ENCODE data around the gene MYO1D. TPM values are rescaled to one million over a fixed set of nuclear protein-coding genes. Genes with fewer than 3 reads are reported as not detected.
"Not testable (repeated sequence)": the region's sequence is repeated elsewhere in the genome, so short reads cannot be mapped to it uniquely, and the experiment has no call there.

MYO1D gene
- total RNA-seq = 100 to 1,000 TPM; 394 to 421 TPM
- long read RNA-seq, full-length matches to known transcripts = 25 of 355 reads
- long read RNA-seq, partial matches to known transcripts = 300 of 355 reads
- long read RNA-seq, other reads (novel, unspliced or antisense) = 30 of 355 reads

GRCh38 chr17:32876417-32877163, at the start of gene MYO1D:
TSS of gene MYO1D (minus strand) at chr17:32877124. CDS start at chr17:32876872, 252 bp downstream.
- ATAC-seq (peak; percentile 77), DNase-seq (peak; percentile 85 to 90)
- intact Hi-C loops (cut with DNase I, micrococcal nuclease) = loop anchor here in 1 of 2 donors (10.0 kb wide), 1 partner anchor 92 kb away; no protein-coding TSS in a partner anchor

- intact Hi-C loops (cut with DNase I, micrococcal nuclease) = no loop called here
- no peak for DNase-seq
- ATAC-seq = no peak
Measured at GRCh38 chr17:32926183-32926582, 49.3 kb upstream of the MYO1D start.

GRCh38 chr17:32923905-32924304, 47.0 kb upstream of the MYO1D start:
- DNase-seq; intact Hi-C loops (cut with DNase I, micrococcal nuclease); ATAC-seq: not testable (repeated sequence)

- no peak for DNase-seq
- no peak for ATAC-seq
- intact Hi-C loops (cut with DNase I, micrococcal nuclease) = no loop called here
Measured at GRCh38 chr17:32921017-32921416, 44.1 kb upstream of the MYO1D start.

GRCh38 chr17:32920293-32920692, 43.4 kb upstream of the MYO1D start:
- no peak for DNase-seq
- intact Hi-C loops (cut with DNase I, micrococcal nuclease) = no loop called here
- ATAC-seq = no peak

GRCh38 chr17:32919876-32920275, 43.0 kb upstream of the MYO1D start:
- ATAC-seq; DNase-seq; intact Hi-C loops (cut with DNase I, micrococcal nuclease): not testable (repeated sequence)

GRCh38 chr17:32917842-32918241, 40.9 kb upstream of the MYO1D start:
- DNase-seq = no peak
- no peak for ATAC-seq
- intact Hi-C loops (cut with DNase I, micrococcal nuclease) = no loop called here

GRCh38 chr17:32917081-32917480, 40.2 kb upstream of the MYO1D start:
- intact Hi-C loops (cut with DNase I, micrococcal nuclease) = no loop called here
- DNase-seq = no peak
- no peak for ATAC-seq

GRCh38 chr17:32916134-32916533, 39.2 kb upstream of the MYO1D start:
- intact Hi-C loops (cut with DNase I, micrococcal nuclease) = no loop called here
- no peak for DNase-seq
- ATAC-seq = no peak

- no peak for DNase-seq
- intact Hi-C loops (cut with DNase I, micrococcal nuclease) = no loop called here
- no peak for ATAC-seq
Measured at GRCh38 chr17:32915245-32915644, 38.3 kb upstream of the MYO1D start.

GRCh38 chr17:32914181-32914580, 37.3 kb upstream of the MYO1D start:
- DNase-seq = no peak
- intact Hi-C loops (cut with DNase I, micrococcal nuclease) = no loop called here
- no peak for ATAC-seq

GRCh38 chr17:32913593-32913992, 36.7 kb upstream of the MYO1D start:
- DNase-seq (no peak), ATAC-seq (no peak)
- intact Hi-C loops (cut with DNase I, micrococcal nuclease) = no loop called here

- DNase-seq (peak; percentile 81 to 91), ATAC-seq (peak; percentile 86)
- intact Hi-C loops (cut with DNase I, micrococcal nuclease) = no loop called here
Measured at GRCh38 chr17:32912218-32912897, 35.4 kb upstream of the MYO1D start.

GRCh38 chr17:32910769-32911168, 33.8 kb upstream of the MYO1D start:
- intact Hi-C loops (cut with DNase I, micrococcal nuclease) = no loop called here
- ATAC-seq (peak; percentile 63), DNase-seq (peak; percentile 31 to 70)

- intact Hi-C loops (cut with DNase I, micrococcal nuclease) = no loop called here
- DNase-seq = peak; percentile 81 to 88
- peak; percentile 64 for ATAC-seq
Measured at GRCh38 chr17:32909787-32910369, 33.0 kb upstream of the MYO1D start.

- ATAC-seq = no peak
- peak in 1 of 2 donors; percentile 38 for DNase-seq
- intact Hi-C loops (cut with DNase I, micrococcal nuclease) = no loop called here
Measured at GRCh38 chr17:32907583-32907982, 30.7 kb upstream of the MYO1D start.

GRCh38 chr17:32904891-32905290, 28.0 kb upstream of the MYO1D start:
- ATAC-seq = peak; percentile 44
- DNase-seq = no peak
- intact Hi-C loops (cut with DNase I, micrococcal nuclease) = no loop called here

GRCh38 chr17:32903774-32904673, 27.1 kb upstream of the MYO1D start:
- ATAC-seq (peak; percentile 36), DNase-seq (no peak)
- intact Hi-C loops (cut with DNase I, micrococcal nuclease) = no loop called here

- intact Hi-C loops (cut with DNase I, micrococcal nuclease) = no loop called here
- no peak for ATAC-seq
- no peak for DNase-seq
Measured at GRCh38 chr17:32901743-32902142, 24.8 kb upstream of the MYO1D start.
